ENCODE measurements around the gene LUM.
"Not testable (repeated sequence)": the region's sequence is repeated elsewhere in the genome, so short reads cannot be mapped to it uniquely, and the experiment has no call there.

Gene LUM

DNA sequence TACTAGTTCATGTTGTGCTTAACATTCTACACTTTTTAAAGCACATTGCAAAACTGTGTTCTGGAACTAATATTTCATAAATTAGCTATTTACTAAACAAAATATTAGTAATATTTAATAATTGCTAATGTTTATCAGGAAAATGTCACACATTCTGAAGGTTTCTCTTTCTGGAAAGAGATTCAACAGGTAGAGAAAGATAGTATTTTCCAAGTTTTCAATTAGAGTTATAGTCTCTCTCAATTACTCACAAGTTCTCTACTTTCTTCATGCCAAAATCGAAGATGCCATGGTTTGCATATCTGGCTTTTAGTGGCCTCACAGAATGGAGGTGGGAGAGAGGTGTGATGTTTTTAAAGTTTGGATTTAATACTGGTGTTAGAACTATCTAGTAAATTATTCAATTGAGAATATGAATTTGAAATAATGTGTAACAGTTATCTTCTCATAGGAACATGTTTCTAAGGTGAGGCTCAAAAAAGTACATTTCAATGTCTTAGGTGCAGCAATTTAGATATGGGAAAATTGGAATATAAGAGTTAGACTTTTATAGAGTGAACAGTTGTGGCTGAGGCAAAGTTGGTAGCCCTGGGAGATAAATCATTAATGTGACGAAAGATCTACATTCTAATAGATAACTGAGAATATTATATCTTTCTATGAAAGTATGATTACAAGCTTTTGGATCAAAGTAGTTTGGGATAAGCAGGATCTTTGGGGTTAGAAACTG lies 1.5 kb downstream of the LUM start:
- no peak for DNase-seq

GRCh38 chr12:91109148-91109564 lies 2.1 kb downstream of the LUM start:
- DNase-seq: peak; percentile 87

DNA sequence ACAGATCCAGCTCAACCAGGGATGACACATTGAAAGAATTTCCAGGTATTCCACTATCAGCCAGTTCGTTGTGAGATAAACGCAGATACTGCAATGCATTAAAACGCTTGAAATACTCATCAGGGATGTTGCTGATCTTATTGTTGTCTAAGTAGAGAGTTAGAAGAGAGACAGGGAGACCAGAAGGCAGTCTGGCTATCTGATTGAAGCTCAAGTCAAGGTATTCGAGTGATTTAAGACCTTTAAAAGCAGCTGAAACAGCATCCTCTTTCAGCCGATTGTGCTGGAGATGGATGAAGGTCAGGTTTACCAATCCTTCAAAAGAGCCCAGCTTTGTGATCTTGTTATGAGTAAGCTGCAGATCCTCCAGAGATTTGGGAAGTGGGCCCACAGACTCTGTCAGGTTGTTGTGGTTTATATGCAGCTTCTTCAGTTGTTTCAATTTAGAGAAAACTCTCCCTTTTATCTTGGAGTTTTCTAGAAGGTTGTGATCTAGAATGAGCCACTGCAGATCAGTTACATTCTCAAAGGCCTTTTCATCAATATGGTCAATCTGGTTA lies 3.0 kb downstream of the LUM start:
- DNase-seq: peak; percentile 28

DNA sequence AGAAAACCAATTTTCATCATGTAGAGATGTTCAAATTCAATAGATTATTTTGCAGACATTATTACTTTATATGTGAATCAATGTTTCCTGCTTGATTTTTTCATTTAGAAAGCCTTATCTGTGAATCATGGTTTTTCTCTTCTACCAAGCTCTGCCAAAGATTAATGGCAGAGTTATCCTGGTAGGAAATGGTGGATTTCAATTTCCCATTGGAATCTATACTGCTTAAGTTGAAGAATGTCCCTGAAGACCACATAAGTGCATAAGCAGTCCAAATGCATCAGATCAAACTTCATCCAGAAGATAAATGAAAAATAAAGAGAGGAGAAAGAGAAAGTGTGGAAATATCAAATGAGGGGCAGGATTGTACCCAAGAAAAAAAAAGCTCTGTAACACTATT lies 5.0 kb downstream of the LUM start:
- peak; percentile 30 for DNase-seq

GRCh38 chr12:91105807-91106206 lies 5.5 kb downstream of the LUM start:
- DNase-seq: peak; percentile 83

DNA sequence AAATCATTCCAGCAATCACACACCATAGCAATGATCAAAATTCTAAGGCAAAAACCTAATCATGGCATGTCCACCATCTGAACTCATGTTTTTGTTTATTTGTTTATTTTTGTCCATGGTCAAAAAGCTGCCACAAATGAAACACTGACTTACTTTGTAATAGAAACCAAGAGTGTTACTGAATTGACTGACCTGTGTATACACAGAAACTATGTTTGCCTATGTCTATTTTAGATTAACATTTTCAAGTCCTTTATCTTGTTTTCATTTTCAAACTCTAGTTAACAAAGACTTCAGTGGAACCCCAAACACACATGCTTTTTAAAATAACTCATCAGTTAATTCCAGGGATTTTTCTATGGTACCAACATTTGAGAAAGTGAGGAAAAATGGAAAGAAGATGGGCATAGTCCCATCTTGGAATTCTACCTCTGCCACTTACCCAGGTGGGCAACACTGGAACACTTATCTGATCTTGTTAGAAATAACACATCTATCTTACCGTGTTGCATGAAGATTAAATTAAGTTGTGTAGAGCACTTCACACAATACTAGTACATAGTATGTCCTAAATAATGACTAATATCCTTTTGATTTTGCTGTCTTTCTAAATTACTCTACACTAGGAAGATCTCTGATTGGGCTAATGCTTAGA lies 6.4 kb downstream of the LUM start:
- DNase-seq: no peak

- DNase-seq: no peak
These were observed 7.7 kb downstream of the LUM start for GRCh38 chr12:91103624-91104023.

- DNase-seq: no peak
These were observed 8.2 kb downstream of the LUM start for GRCh38 chr12:91103101-91103500.

DNA sequence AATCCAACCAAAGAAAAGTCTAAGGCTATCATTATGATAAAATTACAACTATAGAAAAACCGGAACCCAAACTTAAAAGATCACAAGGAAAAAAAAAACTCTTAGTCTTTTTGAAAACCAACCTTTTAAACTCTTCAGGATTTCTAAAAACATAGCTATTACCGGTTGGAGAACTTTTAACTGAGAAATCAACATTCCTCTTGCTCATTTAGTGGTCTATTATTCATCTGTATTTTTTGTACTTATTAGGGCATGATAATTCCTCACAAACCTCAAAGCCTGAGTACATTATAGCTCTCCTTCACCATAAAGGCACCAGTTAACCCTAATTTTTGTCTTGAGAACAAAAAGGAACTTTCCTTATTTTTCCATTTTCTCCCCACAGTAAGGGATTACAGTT lies 10.4 kb downstream of the LUM start:
- peak; percentile 77 for DNase-seq

DNA sequence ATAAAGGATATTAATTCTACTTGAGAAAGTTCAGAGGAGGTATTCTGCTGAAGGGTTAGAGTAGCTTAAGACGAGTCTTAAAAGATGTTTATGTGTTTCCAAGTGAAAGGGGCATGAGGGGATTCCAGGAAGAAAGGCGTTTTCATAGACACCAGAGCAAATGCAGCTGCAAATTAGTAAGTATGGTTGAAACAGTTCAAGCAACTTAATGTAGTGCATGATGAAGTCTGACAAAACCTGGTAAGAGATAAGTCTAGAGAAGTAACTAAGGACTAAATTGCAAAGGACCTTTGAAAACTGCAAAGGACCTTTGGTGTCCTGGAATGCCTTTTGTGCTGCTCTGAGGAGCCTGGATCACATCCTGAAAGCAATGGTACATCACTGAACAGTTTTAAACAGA lies 11.5 kb downstream of the LUM start:
- DNase-seq: no peak

- no peak for DNase-seq
These were observed 12.0 kb downstream of the LUM start for GRCh38 chr12:91099341-91099740.

- peak; percentile 96 for DNase-seq
These were observed 12.4 kb downstream of the LUM start for GRCh38 chr12:91098941-91099340.

DNA sequence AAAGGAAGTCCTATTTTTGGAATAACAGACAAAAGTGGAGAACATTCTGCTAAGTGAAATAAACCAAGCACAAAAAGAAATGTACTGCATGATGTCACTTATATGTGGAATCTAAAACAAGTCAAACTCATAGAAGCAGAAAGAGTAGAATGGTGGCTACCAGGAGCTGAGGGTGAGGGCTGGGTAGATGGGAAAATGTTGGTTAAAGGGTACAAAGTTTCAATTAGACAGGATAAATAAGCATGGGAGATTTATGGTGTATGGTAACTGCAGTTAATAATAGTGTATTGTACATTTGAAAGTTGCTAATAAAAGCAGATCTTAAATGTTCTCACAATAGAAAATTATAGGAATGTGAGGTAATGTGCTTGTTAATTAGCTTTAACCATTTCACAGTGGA lies 12.8 kb downstream of the LUM start:
- no peak for DNase-seq

DNA sequence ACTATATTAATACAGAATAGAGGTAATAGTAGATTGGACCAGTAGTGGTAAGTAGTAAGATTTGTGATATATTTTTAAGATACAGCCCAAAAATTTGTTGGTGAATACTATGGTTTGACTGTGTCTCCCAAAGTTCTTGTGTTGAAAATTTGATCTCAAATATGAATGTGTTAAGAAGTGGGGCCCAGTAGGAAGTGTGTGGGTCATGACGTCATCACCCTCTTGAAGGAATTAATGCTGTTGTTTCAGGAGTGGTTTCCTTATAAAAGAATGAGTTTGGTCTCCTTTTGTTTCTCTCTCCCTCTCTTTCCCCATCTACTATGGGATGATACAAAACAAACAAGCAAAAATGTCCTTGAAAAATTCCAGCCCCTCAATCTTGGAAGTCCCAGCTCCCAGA lies 16.3 kb downstream of the LUM start:
- DNase-seq: no peak

DNA sequence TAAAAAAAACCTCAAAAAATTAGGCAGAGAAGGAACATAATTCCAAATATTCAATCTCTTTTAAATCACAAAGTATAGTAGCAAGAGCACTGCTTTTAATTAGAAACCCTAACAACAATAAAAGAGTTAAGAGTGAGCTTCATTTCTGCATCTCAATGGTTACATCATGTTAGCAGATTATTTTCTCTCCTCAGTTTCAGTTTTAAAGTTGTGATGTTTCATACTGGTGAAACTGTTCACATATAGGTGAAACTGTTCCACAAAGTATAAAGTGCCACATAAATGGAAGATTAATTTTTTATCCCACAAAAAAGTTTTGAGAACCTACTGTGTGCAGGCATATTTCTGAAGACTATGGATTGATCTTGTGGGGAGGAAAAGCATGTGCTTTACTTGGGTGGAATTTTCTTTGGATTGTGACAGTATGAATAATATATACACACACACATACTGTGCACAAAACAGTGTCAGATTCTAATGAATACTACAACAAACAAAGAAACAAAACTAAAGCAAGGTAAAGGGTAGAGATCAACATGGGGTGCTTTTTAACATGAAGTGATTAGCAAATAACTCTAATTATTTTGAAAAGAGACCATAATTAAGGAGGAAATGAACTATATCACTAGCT lies 17.1 kb downstream of the LUM start:
- DNase-seq: no peak

DNA sequence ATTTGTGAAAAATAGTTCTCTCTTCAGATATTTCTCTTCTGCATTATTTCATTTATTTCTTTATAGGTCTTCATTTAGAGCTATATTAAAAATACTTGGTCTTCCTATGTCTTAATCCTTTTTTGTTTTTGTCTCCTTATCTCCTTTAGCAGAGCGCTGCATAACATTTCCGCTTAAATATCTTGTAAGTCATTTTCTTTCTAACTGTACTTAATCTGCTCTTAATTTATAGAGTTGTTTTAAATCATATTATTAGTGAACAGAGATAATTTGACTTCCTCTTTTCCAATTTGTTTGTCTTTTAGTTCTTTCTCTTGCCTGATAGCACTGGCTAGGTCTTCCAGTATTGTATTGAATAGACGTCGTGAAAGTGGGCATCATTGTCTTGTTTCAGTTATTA lies 18.0 kb downstream of the LUM start:
- DNase-seq: no peak

- DNase-seq: no peak
These were observed 19.2 kb downstream of the LUM start for GRCh38 chr12:91091916-91092715.

GRCh38 chr12:91089953-91090352 lies 21.3 kb downstream of the LUM start:
- not testable (repeated sequence) for DNase-seq

GRCh38 chr12:91080041-91080440 lies 31.3 kb downstream of the LUM start:
- no peak for DNase-seq

- DNase-seq: no peak
These were observed 32.8 kb downstream of the LUM start for GRCh38 chr12:91078501-91078900.

GRCh38 chr12:91077228-91077954 lies 33.9 kb downstream of the LUM start:
- no peak for DNase-seq

- no peak for DNase-seq
These were observed 36.4 kb downstream of the LUM start for GRCh38 chr12:91074851-91075250.
